GM12801 (cell line): Measurements from ENCODE around the gene TACC2.

Experiments used
- CTCF ChIP-seq: IDR thresholded peaks from one replicate; pipeline ENCODE4 v1.5.1; 2011; ENCODE audit warnings: control low read depth; ENCODE audit not compliant: insufficient read length; ENCODE audit errors: extremely low read depth

The TACC2 gene

GRCh38 chr10:122303271-122304053, 314.5 kb downstream of the TACC2 start:
- no peak for TF ChIP-seq CTCF
